Stimulated activated memory B cell treated with anti-CD40 and anti-IgM and Interleukin-4, amounts not matched to agents 10 μg/mL and 1 μg/mL and 100 μg/mL, for 72 hours (primary cell): ENCODE measurements around the gene TRIP13.

Source experiments
- ATAC-seq: fragments of 150-1000 bp; cut with Tn5 transposase; 2 replicates; pipeline ENCODE4 v1.10.0; 2021
- H3K27ac Mint-ChIP-seq: one replicate; pipeline ENCODE4 v1.8.0; 2022; ENCODE audit warnings: mild to moderate bottlenecking, mixed read lengths
- H3K27me3 Mint-ChIP-seq: one replicate; pipeline ENCODE4 v1.8.0; 2022; ENCODE audit warnings: mixed read lengths
- H3K36me3 Mint-ChIP-seq: one replicate; pipeline ENCODE4 v1.8.0; 2022; ENCODE audit warnings: mixed read lengths
- H3K4me1 Mint-ChIP-seq: one replicate; pipeline ENCODE4 v1.8.0; 2022; ENCODE audit warnings: mixed read lengths
- H3K4me3 Mint-ChIP-seq: one replicate; pipeline ENCODE4 v1.8.0; 2022; ENCODE audit warnings: mild to moderate bottlenecking, moderate library complexity, mixed read lengths
- H3K9me3 Mint-ChIP-seq: one replicate; pipeline ENCODE4 v1.8.0; 2022; ENCODE audit warnings: mixed read lengths

TRIP13 gene

DNA sequence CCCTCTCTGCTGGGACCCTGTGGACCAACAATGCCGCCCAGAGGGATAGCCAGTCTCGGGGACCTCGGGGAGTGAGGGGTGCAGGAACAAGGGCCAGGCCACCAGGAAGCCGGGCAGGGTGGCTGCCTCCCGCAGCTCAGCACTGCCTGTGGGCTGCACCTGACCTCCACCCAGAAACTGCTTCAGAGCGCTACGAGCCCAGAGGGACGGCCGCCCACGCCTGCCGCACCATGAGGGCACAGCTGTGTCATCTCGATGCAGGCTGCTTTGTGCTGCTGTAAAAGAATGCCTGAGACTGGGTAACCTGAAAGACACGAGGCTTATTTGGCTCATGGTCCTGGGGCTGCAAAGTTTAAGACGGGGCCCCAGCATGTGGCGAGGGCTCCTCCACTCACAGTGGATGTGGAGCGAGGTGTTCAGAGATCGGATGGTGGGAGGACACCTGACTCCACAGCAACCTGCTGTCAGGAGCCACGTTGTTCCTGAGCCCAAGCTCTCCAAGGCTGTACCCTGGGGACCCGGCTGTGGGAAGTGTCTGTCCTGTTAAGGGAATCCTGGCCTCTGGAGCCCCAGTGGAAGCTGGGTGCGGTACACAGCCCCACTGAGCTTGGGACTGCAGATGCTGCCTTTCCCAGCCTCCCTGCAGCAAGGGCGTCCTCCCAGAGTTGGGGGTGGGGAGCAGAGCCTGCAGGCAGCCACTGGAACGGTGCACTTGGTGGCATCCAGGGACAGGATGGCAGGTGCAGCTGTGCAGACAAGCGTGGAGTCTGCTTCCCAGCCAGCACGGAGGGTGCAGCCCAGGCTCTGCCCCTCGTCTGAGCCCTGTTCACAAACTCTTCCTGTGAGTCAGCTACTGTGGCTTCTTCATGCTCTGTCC lies 30.1 kb upstream of the TRIP13 start:
- no peak overlapping the region for H3K27ac Mint-ChIP-seq
- H3K27me3 Mint-ChIP-seq, result no peaks in the 10 kb centered on the region
- no peak overlapping the region for H3K4me3 Mint-ChIP-seq
- no peaks in the 10 kb centered on the region for H3K4me1 Mint-ChIP-seq
- H3K9me3 Mint-ChIP-seq, result no peaks in the 10 kb centered on the region
- peaks cover 43% of the 10 kb centered on the region for H3K36me3 Mint-ChIP-seq
- no peak for ATAC-seq

DNA sequence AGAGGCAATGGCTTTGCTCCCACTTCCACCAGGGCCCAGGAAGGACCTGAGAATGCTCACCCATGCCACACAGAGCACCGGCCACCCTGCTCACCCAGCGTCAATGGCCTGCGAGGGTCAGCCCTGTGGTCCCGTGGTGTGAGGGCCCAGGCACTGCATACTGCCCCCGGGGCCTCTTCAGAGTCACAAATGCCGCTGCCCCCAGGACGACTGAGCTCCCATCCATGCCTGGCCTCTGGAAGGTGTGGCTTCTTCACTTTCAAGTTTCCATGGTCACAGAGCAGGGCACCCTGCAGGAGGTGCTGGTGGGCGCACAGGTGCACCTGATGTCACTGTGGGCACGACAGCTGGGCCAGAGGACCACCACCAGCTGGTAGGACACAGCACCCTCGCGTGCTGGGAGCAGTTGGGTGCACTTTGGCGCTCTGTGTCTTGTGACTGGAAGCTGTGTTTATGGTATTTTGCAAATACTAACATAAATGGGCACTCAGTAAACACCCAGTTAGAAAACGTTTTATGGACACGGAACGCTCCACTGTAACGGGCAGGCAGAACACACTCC lies 29.4 kb upstream of the TRIP13 start:
- H3K4me3 Mint-ChIP-seq, result no peak overlapping the region
- no peak for ATAC-seq
- H3K27me3 Mint-ChIP-seq, result no peaks in the 10 kb centered on the region
- H3K9me3 Mint-ChIP-seq, result no peaks in the 10 kb centered on the region
- H3K36me3 Mint-ChIP-seq, result peaks cover 50% of the 10 kb centered on the region
- no peak overlapping the region for H3K27ac Mint-ChIP-seq
- H3K4me1 Mint-ChIP-seq, result no peaks in the 10 kb centered on the region

DNA sequence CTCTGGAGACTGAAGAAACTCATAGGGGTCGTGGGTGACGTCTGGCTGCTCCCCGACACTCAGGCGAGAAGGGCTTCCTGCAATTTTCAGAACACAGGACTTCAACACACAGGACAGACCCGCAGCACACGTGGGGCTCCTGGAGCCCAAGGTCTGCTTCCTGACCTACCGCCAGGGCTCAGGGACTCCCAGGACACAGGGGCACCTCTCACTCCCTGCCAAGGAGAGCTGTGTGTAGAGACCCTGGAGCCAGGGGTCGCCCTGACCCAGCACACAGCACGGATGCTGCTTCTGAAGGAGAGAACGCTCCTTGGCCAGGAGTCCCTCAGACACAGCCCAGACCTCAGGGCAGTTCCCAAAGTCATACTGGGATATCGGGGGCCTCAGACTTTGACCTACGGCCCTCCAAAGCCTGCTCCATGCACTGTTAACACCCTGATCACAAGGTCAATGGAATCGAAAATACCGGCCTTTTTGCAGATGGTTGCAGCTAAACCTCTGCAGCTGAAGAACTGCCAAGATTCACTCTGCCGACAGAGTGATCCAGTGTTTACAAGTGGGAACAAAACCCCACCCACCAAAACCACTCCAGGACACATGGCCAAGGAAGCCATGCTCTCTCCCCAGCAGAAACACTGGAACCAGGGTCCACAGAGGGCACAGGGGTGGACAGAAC lies 28.1 kb upstream of the TRIP13 start:
- Mint-ChIP-seq H3K27ac (no peak overlapping the region), H3K9me3 (no peaks in the 10 kb centered on the region), H3K4me3 (no peak overlapping the region), H3K36me3 (peaks cover 64% of the 10 kb centered on the region), H3K27me3 (no peaks in the 10 kb centered on the region), H3K4me1 (no peaks in the 10 kb centered on the region)
- no peak for ATAC-seq

DNA sequence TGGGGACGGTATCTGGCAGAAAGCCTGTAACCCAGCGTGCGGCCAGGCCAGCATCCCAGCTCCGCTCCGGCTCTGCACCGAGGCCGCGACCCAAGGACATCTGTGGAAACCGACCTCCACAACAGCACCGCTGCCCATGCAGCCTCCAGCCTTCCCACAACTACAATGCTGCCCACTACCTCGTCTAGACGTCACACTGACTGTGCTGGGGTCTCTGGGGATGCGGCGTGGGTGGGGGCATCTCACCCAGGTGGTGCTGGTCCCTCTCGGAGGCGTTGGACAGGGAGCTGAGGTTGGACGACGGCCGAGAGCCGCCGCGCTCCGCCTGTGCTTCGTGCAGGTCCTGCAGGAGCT lies 27.5 kb upstream of the TRIP13 start:
- H3K27me3 Mint-ChIP-seq, result no peaks in the 10 kb centered on the region
- no peak overlapping the region for H3K27ac Mint-ChIP-seq
- H3K9me3 Mint-ChIP-seq, result no peaks in the 10 kb centered on the region
- H3K4me1 Mint-ChIP-seq, result no peaks in the 10 kb centered on the region
- no peak for ATAC-seq
- no peak overlapping the region for H3K4me3 Mint-ChIP-seq
- H3K36me3 Mint-ChIP-seq, result peaks cover 69% of the 10 kb centered on the region

DNA sequence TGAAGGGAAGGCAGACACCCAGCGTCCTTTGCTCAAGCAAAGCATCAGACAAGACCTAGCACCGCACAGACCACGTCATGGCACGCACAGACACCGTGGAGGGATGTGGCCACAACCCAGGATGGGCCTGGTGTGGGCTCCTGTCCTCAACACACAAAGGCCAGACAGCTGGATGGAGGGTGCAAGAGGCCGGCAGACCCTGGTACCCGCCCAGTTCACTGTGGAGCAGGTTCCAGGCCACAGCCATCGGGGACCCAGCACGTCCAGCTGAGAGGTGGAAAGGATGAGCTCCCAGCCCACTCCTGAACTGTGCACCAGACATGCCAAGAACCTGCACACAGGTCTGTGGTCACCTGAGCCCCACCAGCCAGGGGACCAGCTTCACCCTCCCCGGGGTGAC lies 26.9 kb upstream of the TRIP13 start:
- no peak overlapping the region for H3K27ac Mint-ChIP-seq
- peaks cover 72% of the 10 kb centered on the region for H3K36me3 Mint-ChIP-seq
- no peaks in the 10 kb centered on the region for H3K4me1 Mint-ChIP-seq
- H3K9me3 Mint-ChIP-seq, result no peaks in the 10 kb centered on the region
- H3K27me3 Mint-ChIP-seq, result no peaks in the 10 kb centered on the region
- H3K4me3 Mint-ChIP-seq, result no peak overlapping the region
- no peak for ATAC-seq

DNA sequence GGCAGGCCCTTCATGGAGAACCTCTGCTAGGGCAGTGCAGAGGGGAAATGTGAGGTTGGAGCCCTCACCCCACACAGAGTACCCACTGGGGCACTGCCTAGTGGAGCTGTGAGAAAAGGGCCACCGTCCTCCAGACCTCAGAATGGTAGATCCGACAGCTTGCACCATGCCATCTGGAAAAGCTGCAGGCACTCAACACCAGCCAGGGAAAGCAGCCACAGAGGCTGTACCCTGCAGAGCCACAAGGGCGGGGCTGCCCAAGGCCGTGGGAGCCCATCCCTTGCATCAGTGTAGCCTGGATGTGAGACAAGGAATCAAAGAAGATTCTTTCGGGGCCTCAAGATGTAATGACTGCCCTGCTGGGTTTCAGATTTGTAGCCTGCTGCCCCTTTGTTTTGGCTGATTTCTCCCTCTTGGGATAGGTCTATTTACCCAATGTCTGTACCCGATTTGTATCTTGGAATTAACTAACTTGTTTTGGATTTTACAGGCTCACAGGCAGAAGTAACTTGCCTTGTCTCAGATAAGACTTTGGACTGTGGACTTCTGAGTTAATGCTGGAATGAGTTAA lies 25.3 kb upstream of the TRIP13 start:
- Mint-ChIP-seq H3K27me3 (no peaks in the 10 kb centered on the region), H3K4me1 (no peaks in the 10 kb centered on the region), H3K4me3 (no peak overlapping the region), H3K36me3 (peaks cover 85% of the 10 kb centered on the region), H3K27ac (no peak overlapping the region), H3K9me3 (no peaks in the 10 kb centered on the region)
- no peak for ATAC-seq

DNA sequence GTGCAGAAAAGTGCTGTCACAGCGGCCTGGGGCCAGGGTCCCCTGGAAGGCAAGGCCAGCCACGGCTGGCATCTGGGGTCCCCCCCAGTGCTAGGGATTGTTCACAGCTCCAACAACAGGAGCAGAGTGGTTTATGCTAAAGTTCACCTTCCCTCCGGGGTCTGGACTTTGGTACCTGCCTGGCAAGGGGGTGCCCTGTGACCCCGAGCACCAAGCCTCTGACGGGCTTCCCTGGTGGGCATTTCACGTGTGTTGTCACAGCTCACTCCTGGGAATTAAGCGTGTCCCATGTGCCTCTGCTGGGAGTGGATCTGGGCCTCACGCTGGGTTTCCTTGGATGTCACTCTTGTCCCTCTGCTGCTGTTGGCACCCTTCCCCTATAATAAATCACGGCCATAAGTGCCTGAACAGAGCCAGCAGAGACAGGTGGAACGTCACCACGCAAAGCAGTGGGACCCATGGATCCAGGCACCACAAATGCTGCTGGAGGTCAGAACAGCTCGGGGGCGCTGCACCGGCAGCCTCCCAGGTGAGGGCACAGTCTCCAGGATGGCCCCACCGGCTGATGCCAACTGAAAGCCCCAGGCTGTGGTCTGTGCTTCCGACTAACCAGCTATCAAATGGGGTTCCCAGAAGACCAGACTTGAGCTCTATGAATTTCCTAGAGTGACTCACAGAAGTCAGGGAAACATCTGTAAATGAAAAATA lies 24.1 kb upstream of the TRIP13 start:
- H3K36me3 Mint-ChIP-seq, result peaks cover 87% of the 10 kb centered on the region
- H3K4me1 Mint-ChIP-seq, result peaks cover 7% of the 10 kb centered on the region
- ATAC-seq, result no peak

DNA sequence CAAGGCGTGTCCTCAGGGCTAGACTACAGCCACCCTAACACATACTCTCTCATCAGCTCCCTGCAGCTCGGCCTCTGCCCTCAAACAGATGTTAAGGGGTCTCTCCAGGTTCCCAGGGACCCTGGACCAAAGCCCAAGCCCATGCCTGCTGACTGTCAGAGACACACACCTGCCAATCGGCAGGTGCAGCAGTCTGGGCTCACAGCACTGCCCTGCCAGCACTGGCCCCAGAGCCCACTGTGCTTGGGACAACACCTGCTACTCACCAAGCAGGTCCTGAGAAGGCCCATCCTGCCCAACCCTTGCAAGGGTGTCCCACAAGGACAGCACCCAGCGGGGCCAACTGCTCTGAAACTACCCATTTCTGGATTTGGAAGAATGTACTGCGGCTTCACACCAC lies 21.7 kb upstream of the TRIP13 start:
- Mint-ChIP-seq H3K4me1 (peaks cover 12% of the 10 kb centered on the region), H3K27me3 (no peaks in the 10 kb centered on the region), H3K27ac (no peak overlapping the region), H3K4me3 (no peak overlapping the region), H3K9me3 (no peaks in the 10 kb centered on the region), H3K36me3 (peaks cover 92% of the 10 kb centered on the region)
- no peak for ATAC-seq

More for the DNA sequence above, 24.1 kb upstream of the TRIP13 start:
- H3K27me3 Mint-ChIP-seq, result no peaks in the 10 kb centered on the region
- H3K27ac Mint-ChIP-seq, result no peak overlapping the region
- no peak overlapping the region for H3K4me3 Mint-ChIP-seq
- no peaks in the 10 kb centered on the region for H3K9me3 Mint-ChIP-seq

DNA sequence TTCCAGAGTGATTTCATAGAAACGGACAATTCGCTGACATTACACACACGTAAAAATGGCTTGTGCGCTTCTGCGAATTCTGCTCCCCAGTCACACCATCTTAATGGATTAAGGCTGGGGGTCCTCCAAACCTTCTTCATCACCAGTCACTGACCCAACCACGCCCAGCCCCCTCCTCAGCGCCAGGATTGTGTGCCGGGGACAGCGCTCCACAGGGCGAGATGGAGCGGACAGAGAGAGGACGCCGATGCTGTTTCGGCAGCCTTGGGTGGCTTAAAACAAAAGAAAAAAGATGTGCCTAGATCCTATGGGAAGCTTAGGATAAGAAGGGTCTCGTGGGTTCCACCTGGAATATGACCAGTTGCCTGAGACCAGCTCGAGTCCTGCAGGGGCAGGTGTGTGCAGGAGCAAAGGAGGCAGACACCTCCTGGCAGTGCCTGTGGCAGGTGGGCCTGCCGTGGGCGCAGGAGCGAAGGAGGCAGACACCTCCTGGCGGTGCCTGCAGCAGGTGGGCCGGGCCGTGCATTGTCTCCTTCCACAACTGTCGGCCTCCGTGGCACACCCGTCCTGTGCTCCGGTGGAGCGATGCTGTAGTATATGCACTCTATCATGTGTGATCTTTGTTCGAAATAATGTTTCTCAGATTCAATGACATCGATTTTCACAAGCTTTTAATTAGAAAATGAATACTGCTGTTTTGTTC lies 20.9 kb upstream of the TRIP13 start:
- no peaks in the 10 kb centered on the region for H3K27me3 Mint-ChIP-seq
- ATAC-seq, result no peak
- H3K27ac Mint-ChIP-seq, result no peak overlapping the region
- no peak overlapping the region for H3K4me3 Mint-ChIP-seq
- no peaks in the 10 kb centered on the region for H3K9me3 Mint-ChIP-seq
- peaks cover 90% of the 10 kb centered on the region for H3K36me3 Mint-ChIP-seq
- H3K4me1 Mint-ChIP-seq, result peaks cover 12% of the 10 kb centered on the region

DNA sequence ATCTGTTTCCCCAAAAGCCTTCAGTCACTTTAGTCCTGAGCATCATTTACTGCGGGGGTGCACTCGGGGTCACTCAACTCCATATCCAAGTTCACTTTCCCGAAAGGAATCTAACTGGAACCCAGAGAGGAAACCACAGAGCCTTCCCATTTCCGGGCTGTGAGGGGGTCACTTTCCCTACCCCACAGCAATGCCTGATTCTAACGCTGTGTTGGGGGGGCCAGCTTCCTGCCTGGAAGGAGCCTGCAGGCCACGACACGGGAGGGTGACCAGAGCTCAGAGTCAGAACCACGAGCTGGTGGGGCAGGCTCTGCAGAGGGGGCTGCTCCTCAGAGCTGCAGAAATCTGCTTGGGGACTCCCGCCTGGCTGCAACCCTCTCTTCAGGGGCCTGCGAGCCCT lies 20.4 kb upstream of the TRIP13 start:
- no peak for ATAC-seq
- no peaks in the 10 kb centered on the region for H3K27me3 Mint-ChIP-seq
- H3K4me3 Mint-ChIP-seq, result no peak overlapping the region
- no peaks in the 10 kb centered on the region for H3K9me3 Mint-ChIP-seq
- H3K27ac Mint-ChIP-seq, result no peak overlapping the region
- peaks cover 12% of the 10 kb centered on the region for H3K4me1 Mint-ChIP-seq
- H3K36me3 Mint-ChIP-seq, result peaks cover 90% of the 10 kb centered on the region

DNA sequence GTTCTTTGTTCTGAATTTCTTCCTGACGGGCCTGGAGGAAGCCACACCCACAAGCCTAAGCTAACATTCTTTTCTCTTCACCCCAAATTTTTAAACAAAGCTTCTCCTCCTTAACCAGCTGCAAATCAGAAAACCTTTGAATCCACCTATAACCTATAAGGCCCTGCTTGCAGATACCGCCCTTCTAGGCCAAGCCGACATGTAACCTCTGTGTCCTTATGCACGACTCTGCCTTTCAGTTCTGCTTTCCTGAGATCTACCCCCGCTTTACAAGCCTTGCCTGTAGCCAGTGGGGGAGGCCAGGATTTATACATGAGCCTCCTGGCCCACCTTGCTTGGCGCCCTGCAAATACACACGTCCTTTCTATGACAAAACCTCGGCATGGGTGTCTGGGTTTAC lies 19.4 kb upstream of the TRIP13 start:
- Mint-ChIP-seq H3K4me1 (peaks cover 12% of the 10 kb centered on the region), H3K27ac (peak overlapping the region; percentile 11), H3K27me3 (no peaks in the 10 kb centered on the region), H3K36me3 (peaks cover 89% of the 10 kb centered on the region), H3K9me3 (no peaks in the 10 kb centered on the region), H3K4me3 (no peak overlapping the region)
- ATAC-seq, result peak; percentile 87

DNA sequence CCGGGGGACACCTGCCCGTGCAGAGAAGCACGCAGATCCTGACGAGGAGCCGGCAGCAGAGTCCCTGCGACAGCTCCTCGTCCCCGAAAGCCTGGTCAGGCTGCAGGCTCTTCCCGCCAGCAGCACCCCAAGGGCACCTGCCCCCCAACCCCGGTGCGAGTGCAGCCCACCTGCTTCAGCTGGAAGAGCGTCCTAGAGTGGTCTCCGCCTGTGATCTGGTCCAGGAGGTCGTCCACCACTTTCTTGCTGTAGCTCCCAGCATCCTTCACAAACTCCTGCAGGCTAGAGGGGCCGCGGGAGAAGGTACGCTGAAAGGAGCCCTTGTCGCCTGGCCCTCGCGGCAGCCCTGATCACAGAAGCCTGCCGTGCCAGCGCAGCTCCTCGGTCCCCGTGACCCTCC lies 16.8 kb upstream of the TRIP13 start:
- Mint-ChIP-seq H3K4me1 (peaks cover 12% of the 10 kb centered on the region), H3K4me3 (no peak overlapping the region), H3K27me3 (no peaks in the 10 kb centered on the region), H3K36me3 (peaks cover 69% of the 10 kb centered on the region), H3K27ac (no peak overlapping the region), H3K9me3 (no peaks in the 10 kb centered on the region)
- no peak for ATAC-seq

DNA sequence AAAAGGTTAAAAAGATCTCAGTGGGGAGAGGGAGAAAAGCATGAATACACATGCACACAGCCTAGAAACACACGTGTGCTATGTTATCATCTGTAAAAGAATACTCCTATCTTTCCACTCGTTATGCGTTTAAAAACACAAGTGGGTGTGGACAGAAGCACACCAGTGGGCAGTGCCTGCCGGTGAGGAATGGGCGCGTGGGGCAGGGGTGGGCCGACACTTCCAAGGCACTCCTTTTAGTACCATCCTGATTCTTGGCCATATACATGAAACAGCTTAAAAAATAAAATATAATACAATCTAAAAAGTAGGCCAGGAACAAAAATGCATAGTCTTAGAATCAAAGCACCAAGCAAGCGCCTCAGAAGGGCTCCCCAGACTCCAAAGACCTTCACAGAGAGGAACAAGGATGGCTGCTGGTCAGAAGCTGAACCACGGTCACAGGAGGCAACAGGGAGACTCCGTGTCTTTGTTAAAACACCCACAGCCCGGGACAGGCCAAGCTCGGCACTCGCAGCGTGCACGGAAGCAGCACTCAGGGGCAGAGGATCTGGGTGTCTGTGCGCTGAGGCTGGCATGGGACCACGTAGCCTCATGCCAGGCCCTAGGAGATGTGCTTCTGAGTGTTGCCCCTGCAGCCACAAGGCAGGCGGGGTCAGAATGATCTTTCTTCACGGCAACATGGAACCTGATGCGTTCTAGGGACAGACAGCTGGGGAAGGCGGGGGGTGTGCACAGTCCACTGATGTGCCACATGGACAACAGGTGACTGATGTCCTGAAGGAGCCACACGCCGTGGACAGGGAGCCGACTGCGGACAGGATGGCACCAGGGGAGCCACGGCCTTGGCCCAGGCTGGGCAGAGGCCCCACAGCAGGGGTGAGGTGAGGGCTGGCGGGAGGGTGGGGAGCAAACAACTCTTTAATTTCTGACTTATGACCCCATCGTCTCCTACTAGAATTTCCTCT lies 16.0 kb upstream of the TRIP13 start:
- no peaks in the 10 kb centered on the region for H3K9me3 Mint-ChIP-seq
- ATAC-seq, result no peak
- no peak overlapping the region for H3K4me3 Mint-ChIP-seq
- H3K36me3 Mint-ChIP-seq, result peaks cover 69% of the 10 kb centered on the region
- peaks cover 12% of the 10 kb centered on the region for H3K4me1 Mint-ChIP-seq
- no peak overlapping the region for H3K27ac Mint-ChIP-seq
- no peaks in the 10 kb centered on the region for H3K27me3 Mint-ChIP-seq

DNA sequence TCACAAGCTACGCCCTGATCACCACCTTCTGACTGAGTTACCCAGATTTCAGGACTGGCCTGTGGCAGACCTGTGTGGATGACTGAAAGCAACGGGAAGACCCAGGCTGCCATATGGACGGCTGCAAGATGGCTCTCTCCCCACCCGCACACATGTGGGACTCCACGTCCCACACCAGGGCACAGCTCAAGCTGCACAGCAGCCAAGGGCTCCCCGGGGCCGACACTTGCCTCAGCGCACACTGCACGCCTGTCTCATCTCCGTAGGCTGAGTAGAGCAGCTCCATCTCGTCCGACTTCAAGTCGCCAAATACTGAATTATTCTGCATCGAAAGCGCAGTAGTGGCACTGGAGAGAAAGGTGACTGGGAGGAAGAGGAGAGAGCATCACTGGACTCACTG lies 14.6 kb upstream of the TRIP13 start:
- Mint-ChIP-seq H3K4me3 (no peak overlapping the region), H3K27me3 (no peaks in the 10 kb centered on the region), H3K4me1 (peaks cover 23% of the 10 kb centered on the region), H3K9me3 (peaks cover 8% of the 10 kb centered on the region), H3K36me3 (peaks cover 73% of the 10 kb centered on the region), H3K27ac (no peak overlapping the region)
- ATAC-seq, result no peak
